Stimulated activated CD8-positive, alpha-beta memory T cell treated with anti-CD3 and anti-CD28 coated beads, Interleukin-12 subunit alpha, Interleukin-12 subunit beta, amount 100 ng/mL, for 4 hours (primary cell): ENCODE results near the gene TBK1.

ENCODE experiments used
- DNase-seq: peaks from one replicate; pipeline ENCODE4 v3.0.0-alpha.2; 2020; ENCODE audit warnings: low read depth

The TBK1 gene

DNA sequence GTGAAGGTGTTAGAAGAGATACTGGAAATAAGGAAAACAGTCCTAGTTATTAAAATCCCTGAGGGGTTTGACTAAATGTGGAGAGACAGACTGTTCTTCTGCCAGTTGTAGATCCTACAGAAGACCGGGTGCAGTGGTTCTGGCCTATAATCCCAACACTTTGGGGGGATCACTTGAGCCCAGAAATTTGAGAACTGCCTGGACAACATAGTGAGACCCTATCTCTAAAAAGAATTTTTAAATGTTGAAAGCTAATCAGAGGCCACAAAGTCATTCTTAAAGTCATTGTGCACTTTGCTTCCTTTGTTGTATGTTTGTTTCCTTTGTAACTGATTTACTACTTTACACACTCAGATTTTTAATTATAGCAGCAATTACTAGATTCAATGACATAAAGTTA lies 97.2 kb downstream of the TBK1 start:
- DNase-seq = no peak

DNA sequence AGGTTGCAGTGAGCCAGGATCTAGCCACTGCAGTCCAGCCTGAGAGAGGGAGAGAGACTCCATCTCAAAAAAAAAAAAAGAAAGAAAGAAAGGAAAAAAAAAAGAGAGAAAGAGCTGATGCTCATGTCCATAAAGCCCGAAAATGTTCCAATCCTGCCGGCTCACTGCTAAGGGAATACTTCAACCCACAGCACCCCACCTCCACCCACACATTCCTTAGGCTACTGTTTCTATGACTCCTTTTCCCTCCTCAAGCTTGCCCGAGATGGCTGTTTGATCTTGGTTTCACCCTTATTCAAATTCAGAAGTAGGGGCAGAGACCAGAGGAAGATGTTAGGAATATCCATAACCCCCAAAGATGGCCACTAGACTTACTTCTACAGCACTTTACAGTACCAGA lies 98.8 kb downstream of the TBK1 start:
- DNase-seq = no peak

DNA sequence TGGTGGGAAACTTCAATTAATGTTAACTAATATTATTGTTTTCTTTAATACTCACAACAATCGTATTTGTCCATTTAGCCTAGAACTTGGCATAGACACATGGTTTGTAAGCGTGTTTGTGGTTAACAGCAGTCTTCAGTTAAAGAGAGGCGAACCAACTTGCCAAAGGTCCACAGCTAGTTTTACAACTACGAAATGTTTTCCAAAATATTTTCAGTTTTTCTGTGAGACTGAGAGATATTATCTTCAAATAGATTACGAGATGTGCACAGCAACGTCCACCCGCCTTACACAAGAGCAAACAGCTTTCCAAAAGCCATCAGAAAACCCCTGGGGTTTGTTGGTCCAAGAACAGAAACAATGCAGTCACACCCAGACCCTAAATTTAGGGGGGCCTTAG lies 99.8 kb downstream of the TBK1 start:
- DNase-seq = no peak
